ENCODE results near the gene PRAMEF14.
"Not testable (repeated sequence)": the region's sequence is repeated elsewhere in the genome, so short reads cannot be mapped to it uniquely, and the experiment has no call there.

- TF ChIP-seq EZH2 (IDR thresholded peaks at IDR 0.05); POLR2AphosphoS5 (IDR thresholded peaks at IDR 0.05; ENCODE audit: borderline replicate concordance, low read depth, low read length); FOXP2 (optimal IDR thresholded peaks at IDR 0.05; ENCODE audit: control extremely low read depth, extremely low read length, insufficient read depth): not testable (repeated sequence)
Measured at GRCh38 chr1:13297216-13297931, 49.6 kb downstream of the PRAMEF14 start.
